ENCODE data around the gene NUCB1.

GRCh38 chr19:48963371-48964204 lies 63.5 kb downstream of the NUCB1 start:
- TF ChIP-seq CTCF (conservative IDR thresholded peaks at IDR 0.05; ENCODE audit: low read length) (no peak), EZH2phosphoT487 (IDR thresholded peaks at IDR 0.05; ENCODE audit: borderline replicate concordance) (no peak)
